Sigmoid colon (tissue), 4 donors: ENCODE measurements around the gene UPK1A.

Source experiments
- CTCF ChIP-seq, 4 experiments: fragments of 450-650 bp in 3 of 4; fragments of 200-600 bp in 1 of 4; IDR thresholded peaks; one replicate each; pipeline ENCODE4 v1.5.1; 2016 to 2019; ENCODE audit warnings: antibody characterized with exemption in 4 of 4, mild to moderate bottlenecking in 3 of 4, moderate library complexity in 2 of 4
- EP300 ChIP-seq, 4 donors: sonication (generic); formaldehyde crosslinking; IDR thresholded peaks; one replicate each; pipeline ENCODE4 v1.6.1; 2017; ENCODE audit warnings: antibody characterized with exemption in 4 of 4
- POLR2A ChIP-seq, 2 donors: fragments of 450-650 bp; IDR thresholded peaks; one replicate each; pipeline ENCODE4 v1.6.1; 2016; ENCODE audit warnings: antibody characterized with exemption in 2 of 2, mild to moderate bottlenecking in 2 of 2, moderate library complexity in 2 of 2
- POLR2AphosphoS5 ChIP-seq, 4 donors: sonication (generic); formaldehyde crosslinking; IDR thresholded peaks; one replicate each; pipeline ENCODE4 v1.6.1; 2017; ENCODE audit warnings: antibody characterized with exemption in 4 of 4

- TF ChIP-seq CTCF (IDR thresholded peaks at IDR 0.05) (no peak), POLR2A (IDR thresholded peaks at IDR 0.05) (no peak), EP300 (IDR thresholded peaks at IDR 0.05) (no peak), POLR2AphosphoS5 (IDR thresholded peaks at IDR 0.05) (no peak)
These were observed 713 bp upstream of the UPK1A start for GRCh38 chr19:35665604-35666003.
